SK-N-SH (cell line): ENCODE measurements around the gene MBLAC1.

Experiments used
- CHD2 ChIP-seq: fragments of 150-350 bp; IDR thresholded peaks from 2 replicates; pipeline ENCODE4 v1.6.1; 2018; ENCODE audit warnings: low read length; ENCODE audit not compliant: partially characterized antibody
- CTCF ChIP-seq: fragments of 200-600 bp; sonication (generic); IDR thresholded peaks from 2 replicates; pipeline ENCODE4 v1.6.1; 2017; ENCODE audit warnings: antibody characterized with exemption, mild to moderate bottlenecking, moderate library complexity
- FOXM1 ChIP-seq: IDR thresholded peaks from 2 replicates; pipeline ENCODE4 v1.4.0; 2012; ENCODE audit warnings: low read depth, mild to moderate bottlenecking
- JUND ChIP-seq: IDR thresholded peaks from 2 replicates; pipeline ENCODE4 v1.4.0; 2012
- NFIC ChIP-seq: IDR thresholded peaks from 2 replicates; pipeline ENCODE4 v1.4.0; 2012; ENCODE audit warnings: borderline replicate concordance
- POLR2AphosphoS5 ChIP-seq: IDR thresholded peaks from 2 replicates; pipeline ENCODE4 v1.6.1; 2012; ENCODE audit warnings: low read depth, low read length
- RCOR1 ChIP-seq: fragments of 150-350 bp; IDR thresholded peaks from 2 replicates; pipeline ENCODE4 v1.6.1; 2017; ENCODE audit warnings: antibody characterized with exemption, low read length
- SMC3 ChIP-seq: IDR thresholded peaks from 2 replicates; pipeline ENCODE4 v1.6.1; 2012; ENCODE audit warnings: low read depth, low read length, improper control_type of control experiment
- TF ChIP-seq, protein P1 (sequence below): IDR thresholded peaks from 2 replicates; pipeline ENCODE4 v1.4.0; 2012; ENCODE audit warnings: low read depth
- TF ChIP-seq, protein P2 (sequence below): fragments of 150-350 bp; IDR thresholded peaks from 2 replicates; pipeline ENCODE4 v1.6.1; 2017; ENCODE audit warnings: antibody characterized with exemption, low read length, low read depth, borderline replicate concordance

GRCh38 chr7:100176096-100177044 is 49.6 kb downstream of the MBLAC1 start:
- TF ChIP-seq RCOR1 = no peak
- no peak for TF ChIP-seq CTCF
- TF ChIP-seq, protein P1, sequence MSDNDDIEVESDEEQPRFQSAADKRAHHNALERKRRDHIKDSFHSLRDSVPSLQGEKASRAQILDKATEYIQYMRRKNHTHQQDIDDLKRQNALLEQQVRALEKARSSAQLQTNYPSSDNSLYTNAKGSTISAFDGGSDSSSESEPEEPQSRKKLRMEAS = no peak
- no peak for TF ChIP-seq POLR2AphosphoS5
- TF ChIP-seq SMC3 = no peak
- no peak for TF ChIP-seq CHD2
- TF ChIP-seq JUND = no peak
- no peak for TF ChIP-seq NFIC
- TF ChIP-seq, protein P2, sequence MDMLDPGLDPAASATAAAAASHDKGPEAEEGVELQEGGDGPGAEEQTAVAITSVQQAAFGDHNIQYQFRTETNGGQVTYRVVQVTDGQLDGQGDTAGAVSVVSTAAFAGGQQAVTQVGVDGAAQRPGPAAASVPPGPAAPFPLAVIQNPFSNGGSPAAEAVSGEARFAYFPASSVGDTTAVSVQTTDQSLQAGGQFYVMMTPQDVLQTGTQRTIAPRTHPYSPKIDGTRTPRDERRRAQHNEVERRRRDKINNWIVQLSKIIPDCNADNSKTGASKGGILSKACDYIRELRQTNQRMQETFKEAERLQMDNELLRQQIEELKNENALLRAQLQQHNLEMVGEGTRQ = no peak
- no peak for TF ChIP-seq FOXM1
